ENCODE measurements around the gene TAF11L5.
"Not testable (repeated sequence)": the region's sequence is repeated elsewhere in the genome, so short reads cannot be mapped to it uniquely, and the experiment has no call there.

- not testable (repeated sequence) for TF ChIP-seq CSRNP2 (CRISPR knock-in tag; conservative IDR thresholded peaks at IDR 0.05; ENCODE audit: low read depth); YEATS4 (CRISPR knock-in tag; IDR thresholded peaks at IDR 0.05; ENCODE audit: borderline replicate concordance)
Observed at GRCh38 chr5:17519508-17519907, 5.5 kb upstream of the TAF11L5 start.
